ENCODE results near the gene DNLZ.

The DNLZ gene

DNA sequence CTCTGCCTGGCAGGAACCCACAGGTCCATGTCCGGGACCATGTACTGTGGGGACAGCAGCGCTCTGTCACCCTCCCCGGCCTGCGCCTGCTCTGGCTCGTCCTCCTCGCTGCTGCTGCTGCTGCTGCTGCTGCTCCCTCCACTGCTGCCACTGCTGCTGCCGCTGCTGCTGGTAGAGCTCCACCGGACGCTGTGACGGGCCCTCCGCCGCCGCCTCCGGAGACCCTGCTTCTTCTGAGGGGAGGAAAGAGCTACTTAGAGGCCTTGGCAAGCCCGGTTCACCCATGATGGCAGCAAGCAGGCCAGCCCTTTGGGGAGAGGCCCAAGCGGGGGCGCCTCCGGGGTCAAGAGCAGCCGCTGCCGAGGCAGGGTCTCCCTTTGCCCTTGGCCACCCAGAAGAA lies 19.9 kb upstream of the DNLZ start:
- H3K4me1 ChIP-seq (ENCODE audit: insufficient read depth, low read length), result no peaks in the 10 kb centered on the region
- H3K27me3 ChIP-seq (ENCODE audit: insufficient read depth, low read length), result no peaks in the 10 kb centered on the region
- no peaks in the 10 kb centered on the region for H3K9me3 ChIP-seq (ENCODE audit: insufficient read depth, low read depth, low read length)
- WGBS, result 97% methylated on average over 20 of the region's 20 CpGs
- no peak overlapping the region for H3K4me3 ChIP-seq (ENCODE audit: low read length)
- peaks cover 83% of the 10 kb centered on the region for H3K36me3 ChIP-seq (ENCODE audit: insufficient read depth, low read length)
- no peak overlapping the region for H3K27ac ChIP-seq (ENCODE audit: low read depth, low read length)
- H3K9ac ChIP-seq (ENCODE audit: low read depth, low read length), result no peak overlapping the region; the same call in 1 of the 2 replicates

DNA sequence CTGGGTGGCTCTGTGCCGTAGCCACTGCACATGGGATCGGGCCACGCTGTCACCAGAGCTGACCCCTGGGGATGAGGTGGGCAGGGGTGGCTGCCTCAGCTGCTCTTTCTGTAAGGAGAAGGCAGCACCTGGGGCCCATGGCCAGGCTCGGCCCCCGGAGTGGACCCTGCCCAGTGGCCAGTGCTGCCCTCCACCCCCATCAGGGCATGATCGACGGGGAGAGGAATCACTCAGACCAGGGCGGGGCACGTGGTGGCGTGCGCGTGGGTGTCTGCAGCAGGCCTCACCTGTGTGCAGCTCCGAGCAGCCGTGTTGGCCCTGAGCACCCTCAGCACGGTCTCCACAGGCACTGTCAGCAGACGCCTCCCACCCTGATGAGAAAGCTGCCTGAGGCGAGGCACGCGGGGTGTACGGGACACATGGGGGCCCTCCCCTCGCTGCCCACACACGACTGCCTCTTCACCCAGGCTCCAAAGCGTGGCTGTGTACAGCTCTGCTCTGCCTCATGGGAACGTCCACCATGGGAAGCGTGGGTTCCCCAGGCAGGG lies 18.5 kb upstream of the DNLZ start:
- 91% methylated on average over 25 of the region's 25 CpGs for WGBS
- Histone ChIP-seq H3K27ac (ENCODE audit: low read depth, low read length) (no peak overlapping the region), H3K36me3 (ENCODE audit: insufficient read depth, low read length) (peaks cover 69% of the 10 kb centered on the region)

DNA sequence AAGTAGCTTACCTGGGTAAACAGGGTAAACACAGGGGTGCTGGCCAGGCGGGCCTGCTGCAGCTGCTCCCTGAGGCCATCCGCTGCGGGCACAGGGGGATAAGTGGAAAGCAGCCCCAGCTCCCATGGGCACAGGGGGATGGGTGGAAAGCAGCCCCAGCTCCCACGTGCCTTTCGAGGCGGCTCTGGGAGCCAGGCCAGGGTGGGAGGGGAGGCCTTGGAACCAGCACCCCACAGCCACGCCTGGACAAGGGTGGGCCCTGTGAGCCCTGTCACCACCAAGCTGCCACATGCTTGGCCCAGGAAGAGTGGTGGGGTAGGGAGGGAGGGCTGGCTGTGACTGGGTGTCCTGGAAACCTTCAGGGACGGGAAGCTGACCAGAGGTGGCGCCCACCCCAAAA lies 17.8 kb upstream of the DNLZ start:
- Histone ChIP-seq H3K4me3 (ENCODE audit: low read length) (no peak overlapping the region), H3K27ac (ENCODE audit: low read depth, low read length) (no peak overlapping the region), H3K4me1 (ENCODE audit: insufficient read depth, low read length) (no peaks in the 10 kb centered on the region), H3K9ac (ENCODE audit: low read depth, low read length) (no peak overlapping the region), H3K9me3 (ENCODE audit: insufficient read depth, low read depth, low read length) (no peaks in the 10 kb centered on the region), H3K27me3 (ENCODE audit: insufficient read depth, low read length) (no peaks in the 10 kb centered on the region), H3K36me3 (ENCODE audit: insufficient read depth, low read length) (peaks cover 72% of the 10 kb centered on the region)
- 95% methylated on average over 9 of the region's 9 CpGs for WGBS

More for the DNA sequence above, 18.5 kb upstream of the DNLZ start:
- Histone ChIP-seq H3K27me3 (ENCODE audit: insufficient read depth, low read length) (no peaks in the 10 kb centered on the region), H3K9ac (ENCODE audit: low read depth, low read length) (no peak overlapping the region), H3K4me1 (ENCODE audit: insufficient read depth, low read length) (no peaks in the 10 kb centered on the region), H3K9me3 (ENCODE audit: insufficient read depth, low read depth, low read length) (no peaks in the 10 kb centered on the region), H3K4me3 (ENCODE audit: low read length) (no peak overlapping the region)

DNA sequence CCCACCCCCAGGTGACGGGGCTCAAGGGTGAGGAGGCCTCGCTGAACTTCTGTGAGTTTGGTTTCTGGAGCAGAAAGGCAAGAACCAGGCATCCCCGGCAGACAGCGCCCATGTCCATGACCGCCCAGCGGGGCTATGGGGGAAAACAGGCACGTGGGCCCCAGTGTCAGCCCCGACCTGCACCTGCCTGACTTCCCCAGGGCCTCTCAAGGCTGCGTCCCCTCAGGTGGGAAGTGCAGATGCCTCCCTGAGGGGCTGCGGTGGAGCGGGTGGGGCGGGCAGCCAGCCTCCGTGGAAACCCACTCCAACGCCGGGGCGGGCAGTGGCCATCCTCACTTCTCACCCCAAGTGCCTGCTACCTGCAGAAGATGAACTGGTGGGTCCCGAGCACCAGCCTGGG lies 16.8 kb upstream of the DNLZ start:
- Histone ChIP-seq H3K9me3 (ENCODE audit: insufficient read depth, low read depth, low read length) (no peaks in the 10 kb centered on the region), H3K27ac (ENCODE audit: low read depth, low read length) (no peak overlapping the region), H3K4me3 (ENCODE audit: low read length) (no peak overlapping the region), H3K9ac (ENCODE audit: low read depth, low read length) (no peak overlapping the region), H3K27me3 (ENCODE audit: insufficient read depth, low read length) (no peaks in the 10 kb centered on the region), H3K4me1 (ENCODE audit: insufficient read depth, low read length) (no peaks in the 10 kb centered on the region), H3K36me3 (ENCODE audit: insufficient read depth, low read length) (peaks cover 74% of the 10 kb centered on the region)
- WGBS, result 95% methylated on average over 17 of the region's 17 CpGs

DNA sequence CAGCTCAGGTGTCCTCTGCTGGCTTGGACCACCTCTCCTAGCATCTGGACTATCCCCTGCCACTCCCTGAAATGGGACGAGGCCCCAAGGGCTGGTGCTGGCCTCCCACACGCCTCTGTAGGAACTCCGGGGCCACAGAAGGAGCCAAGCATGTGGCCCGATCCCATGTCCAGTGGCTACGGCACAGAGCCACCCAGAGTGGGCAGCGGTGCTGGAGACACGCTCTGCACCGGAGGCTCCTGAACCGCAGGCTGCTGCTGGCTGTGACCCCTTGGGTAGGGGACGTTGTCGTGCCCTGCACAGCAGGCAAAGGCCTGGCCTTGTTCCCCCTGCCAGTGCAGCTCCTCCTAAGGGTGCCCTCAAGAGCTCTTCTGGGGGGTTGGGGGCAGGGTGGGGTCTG lies 16.3 kb upstream of the DNLZ start:
- H3K9ac ChIP-seq (ENCODE audit: low read depth, low read length), result no peak overlapping the region

DNA sequence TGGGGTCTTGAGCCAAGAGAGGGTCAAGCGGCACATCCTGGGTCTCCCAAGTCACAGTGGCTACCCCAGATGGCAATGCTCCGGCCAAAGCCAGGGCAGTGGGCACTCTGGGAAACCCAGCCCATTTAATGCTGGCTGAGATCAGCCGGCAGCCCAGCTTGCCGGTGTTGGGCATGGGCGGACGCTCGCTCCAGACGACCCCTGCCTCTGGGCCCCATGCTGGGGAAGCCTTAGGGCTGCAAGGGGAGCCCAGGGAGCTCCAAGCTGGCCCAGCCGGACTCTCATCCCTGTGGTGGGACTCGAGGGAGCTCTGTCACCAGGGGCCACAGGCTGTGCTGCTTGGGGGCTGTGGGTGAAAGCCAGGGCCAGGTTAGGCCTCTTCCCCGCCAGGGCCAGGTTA lies 15.9 kb upstream of the DNLZ start:
- no peak overlapping the region for H3K4me3 ChIP-seq (ENCODE audit: low read length)
- peaks cover 73% of the 10 kb centered on the region for H3K36me3 ChIP-seq (ENCODE audit: insufficient read depth, low read length)
- no peak overlapping the region for H3K27ac ChIP-seq (ENCODE audit: low read depth, low read length)

More for the DNA sequence above, 16.3 kb upstream of the DNLZ start:
- peaks cover 74% of the 10 kb centered on the region for H3K36me3 ChIP-seq (ENCODE audit: insufficient read depth, low read length)
- H3K4me3 ChIP-seq (ENCODE audit: low read length), result no peak overlapping the region
- 90% methylated on average over 11 of the region's 11 CpGs for WGBS
- H3K4me1 ChIP-seq (ENCODE audit: insufficient read depth, low read length), result no peaks in the 10 kb centered on the region
- no peaks in the 10 kb centered on the region for H3K9me3 ChIP-seq (ENCODE audit: insufficient read depth, low read depth, low read length)
- no peak overlapping the region for H3K27ac ChIP-seq (ENCODE audit: low read depth, low read length)
- no peaks in the 10 kb centered on the region for H3K27me3 ChIP-seq (ENCODE audit: insufficient read depth, low read length)

DNA sequence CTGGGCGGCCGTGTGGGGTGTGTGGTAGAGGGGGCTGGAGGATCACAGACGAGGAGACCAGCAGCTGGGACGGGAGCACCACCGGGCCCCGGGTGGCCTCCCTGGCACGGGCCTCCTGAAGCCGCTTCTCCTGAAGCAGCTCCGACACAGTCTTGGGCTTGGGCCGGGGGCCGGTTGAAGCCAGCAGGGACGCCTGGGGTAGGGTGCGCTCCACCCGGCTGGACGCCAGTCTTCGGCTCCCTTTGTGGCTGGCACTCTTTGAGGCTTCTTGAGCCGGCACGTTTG lies 15.4 kb upstream of the DNLZ start:
- no peak overlapping the region for H3K9ac ChIP-seq (ENCODE audit: low read depth, low read length)
- peaks cover 69% of the 10 kb centered on the region for H3K36me3 ChIP-seq (ENCODE audit: insufficient read depth, low read length)
- 96% methylated on average over 18 of the region's 18 CpGs for WGBS
- no peak overlapping the region for H3K4me3 ChIP-seq (ENCODE audit: low read length)
- H3K27ac ChIP-seq (ENCODE audit: low read depth, low read length), result no peak overlapping the region
- H3K27me3 ChIP-seq (ENCODE audit: insufficient read depth, low read length), result no peaks in the 10 kb centered on the region
- no peaks in the 10 kb centered on the region for H3K9me3 ChIP-seq (ENCODE audit: insufficient read depth, low read depth, low read length)
- no peaks in the 10 kb centered on the region for H3K4me1 ChIP-seq (ENCODE audit: insufficient read depth, low read length)

More for the DNA sequence above, 15.9 kb upstream of the DNLZ start:
- H3K9ac ChIP-seq (ENCODE audit: low read depth, low read length), result no peak overlapping the region
- WGBS, result 96% methylated on average over 11 of the region's 11 CpGs
- H3K4me1 ChIP-seq (ENCODE audit: insufficient read depth, low read length), result no peaks in the 10 kb centered on the region
- no peaks in the 10 kb centered on the region for H3K9me3 ChIP-seq (ENCODE audit: insufficient read depth, low read depth, low read length)
- no peaks in the 10 kb centered on the region for H3K27me3 ChIP-seq (ENCODE audit: insufficient read depth, low read length)

DNA sequence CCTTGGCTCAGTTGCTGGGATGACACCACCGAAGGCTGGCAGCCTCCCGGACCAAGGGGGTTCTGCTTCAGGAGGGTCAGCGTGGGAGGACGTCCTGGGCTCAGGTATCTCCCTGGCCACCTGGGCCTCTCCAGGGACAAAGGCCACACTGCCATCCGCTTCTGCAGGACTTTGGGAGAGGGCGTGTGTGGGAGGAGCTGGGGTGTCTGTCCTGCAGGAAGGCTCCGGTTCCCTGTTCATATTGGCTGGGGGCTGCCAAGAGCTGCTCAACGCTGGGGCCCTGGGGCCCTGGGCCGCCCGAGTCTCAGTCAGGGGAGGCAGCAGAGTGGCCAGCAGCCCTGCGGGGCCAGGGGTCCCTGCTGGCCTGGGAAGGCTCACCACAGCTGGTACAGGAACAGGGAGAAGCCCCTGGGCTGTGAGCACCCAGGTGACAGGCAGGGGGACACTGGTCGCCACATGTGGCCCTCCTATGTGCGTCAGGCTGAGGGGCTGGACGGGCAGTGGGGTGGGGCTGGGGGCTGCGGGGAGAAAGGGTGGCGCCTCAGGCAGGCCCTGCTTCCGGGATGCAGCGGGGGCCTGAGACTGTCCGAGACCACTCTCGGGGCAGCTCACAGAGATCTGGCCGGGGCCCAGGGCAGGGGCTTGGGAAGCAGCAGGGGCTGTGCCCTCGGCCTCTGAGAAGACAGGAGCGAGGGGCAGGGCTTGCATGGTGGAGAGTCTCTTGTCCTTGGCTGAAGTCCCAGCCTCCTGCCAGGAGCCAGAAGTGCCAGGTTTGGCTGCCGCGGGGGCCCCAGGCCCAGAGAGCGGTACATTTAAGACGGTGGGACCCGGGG lies 14.8 kb upstream of the DNLZ start:
- Histone ChIP-seq H3K27ac (ENCODE audit: low read depth, low read length) (no peak overlapping the region), H3K36me3 (ENCODE audit: insufficient read depth, low read length) (peaks cover 64% of the 10 kb centered on the region), H3K9ac (ENCODE audit: low read depth, low read length) (no peak overlapping the region), H3K27me3 (ENCODE audit: insufficient read depth, low read length) (no peaks in the 10 kb centered on the region), H3K4me1 (ENCODE audit: insufficient read depth, low read length) (no peaks in the 10 kb centered on the region), H3K9me3 (ENCODE audit: insufficient read depth, low read depth, low read length) (no peaks in the 10 kb centered on the region), H3K4me3 (ENCODE audit: low read length) (no peak overlapping the region)
- WGBS, result 91% methylated on average over 28 of the region's 28 CpGs

DNA sequence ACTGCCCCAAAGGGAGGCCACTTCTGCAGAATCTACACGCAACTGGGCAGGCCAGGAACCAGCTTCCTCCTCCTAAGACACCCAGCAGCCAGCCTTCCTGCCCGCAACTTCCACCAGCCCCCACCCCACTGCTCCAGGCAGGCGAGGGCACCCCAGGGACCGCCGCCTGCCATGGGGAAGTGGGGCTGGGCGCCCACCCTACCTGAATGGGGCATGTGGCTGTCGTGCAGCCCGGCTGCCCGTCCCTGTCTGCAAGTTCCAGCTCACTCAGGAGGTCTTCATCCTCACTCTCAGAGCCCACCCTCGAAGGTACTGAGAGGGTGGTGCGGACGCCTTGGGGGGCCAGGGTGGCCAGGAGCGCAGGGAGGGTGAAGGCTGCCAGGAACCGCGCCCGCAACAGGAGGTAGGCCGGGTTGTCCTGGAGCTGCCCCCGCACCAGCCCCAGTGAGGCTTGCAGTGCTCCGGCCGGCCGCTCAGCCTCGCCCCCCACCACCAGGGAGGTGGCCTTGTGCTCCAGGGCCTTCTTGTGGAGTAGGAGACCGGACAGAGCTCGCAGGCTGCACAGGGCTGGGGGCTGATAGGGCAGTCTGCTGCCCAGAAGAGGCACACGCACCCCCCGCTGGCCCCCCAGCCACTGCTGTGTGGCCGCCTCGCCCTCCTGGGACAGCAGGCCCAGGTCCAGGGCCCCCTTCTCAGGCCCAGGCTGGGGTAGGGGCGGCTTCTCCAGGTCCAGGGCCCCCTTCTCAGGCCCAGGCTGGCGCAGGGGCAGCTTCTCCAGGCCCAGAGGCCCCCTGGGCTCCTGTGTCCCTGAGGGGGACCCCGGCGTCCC lies 14.0 kb upstream of the DNLZ start:
- H3K36me3 ChIP-seq (ENCODE audit: insufficient read depth, low read length), result peaks cover 56% of the 10 kb centered on the region
- 95% methylated on average over 32 of the region's 32 CpGs for WGBS
- H3K9ac ChIP-seq (ENCODE audit: low read depth, low read length), result no peak overlapping the region
- no peaks in the 10 kb centered on the region for H3K9me3 ChIP-seq (ENCODE audit: insufficient read depth, low read depth, low read length)
- no peak overlapping the region for H3K4me3 ChIP-seq (ENCODE audit: low read length)
- no peaks in the 10 kb centered on the region for H3K27me3 ChIP-seq (ENCODE audit: insufficient read depth, low read length)
- H3K27ac ChIP-seq (ENCODE audit: low read depth, low read length), result no peak overlapping the region
- H3K4me1 ChIP-seq (ENCODE audit: insufficient read depth, low read length), result no peaks in the 10 kb centered on the region

DNA sequence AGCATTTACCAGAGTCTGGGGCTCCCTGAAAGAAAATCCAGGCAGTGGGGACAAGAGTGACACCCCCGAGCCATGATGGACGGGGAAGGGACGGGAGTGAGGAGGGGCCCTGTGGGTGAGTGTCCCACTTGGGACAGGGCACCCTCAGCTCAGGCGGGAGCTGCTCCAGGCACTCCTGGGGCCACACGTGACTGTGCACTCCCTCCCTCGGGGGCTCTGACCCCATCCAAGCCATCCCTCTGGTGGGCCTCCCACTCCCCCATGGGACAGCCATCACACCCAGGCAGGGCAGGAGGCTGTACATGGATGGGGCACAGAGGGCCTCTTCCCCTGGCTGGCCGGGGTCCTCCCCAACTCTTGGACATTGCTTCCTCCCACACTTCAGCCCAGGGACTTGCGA lies 12.9 kb upstream of the DNLZ start:
- 92% methylated on average over 8 of the region's 8 CpGs for WGBS
- Histone ChIP-seq H3K27ac (ENCODE audit: low read depth, low read length) (no peak overlapping the region), H3K9ac (ENCODE audit: low read depth, low read length) (no peak overlapping the region), H3K9me3 (ENCODE audit: insufficient read depth, low read depth, low read length) (no peaks in the 10 kb centered on the region), H3K36me3 (ENCODE audit: insufficient read depth, low read length) (peaks cover 45% of the 10 kb centered on the region), H3K4me1 (ENCODE audit: insufficient read depth, low read length) (no peaks in the 10 kb centered on the region), H3K27me3 (ENCODE audit: insufficient read depth, low read length) (no peaks in the 10 kb centered on the region), H3K4me3 (ENCODE audit: low read length) (no peak overlapping the region)

DNA sequence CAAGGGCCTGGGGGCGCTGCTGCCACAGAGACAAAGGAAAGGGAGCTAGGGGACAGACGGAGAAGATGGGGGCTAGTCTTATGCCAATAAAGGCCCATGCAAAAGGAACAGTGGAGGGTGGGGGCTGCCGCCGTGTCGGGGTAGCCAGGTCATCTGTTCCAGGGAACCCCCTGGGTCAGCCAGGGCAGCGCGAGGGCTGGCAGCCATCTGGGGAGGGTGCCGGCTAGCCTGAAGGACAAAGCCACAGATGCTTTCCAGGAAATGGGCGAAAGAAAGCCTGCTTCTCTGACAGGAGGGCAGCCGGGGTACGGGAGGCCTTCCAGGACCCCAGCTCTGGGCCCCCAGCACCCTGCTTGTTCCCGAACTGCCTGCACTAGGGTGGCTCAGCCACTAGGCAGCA lies 11.6 kb upstream of the DNLZ start:
- Histone ChIP-seq H3K36me3 (ENCODE audit: insufficient read depth, low read length) (peaks cover 34% of the 10 kb centered on the region), H3K4me1 (ENCODE audit: insufficient read depth, low read length) (no peaks in the 10 kb centered on the region)

More for the DNA sequence above, 11.6 kb upstream of the DNLZ start:
- no peak overlapping the region for H3K27ac ChIP-seq (ENCODE audit: low read depth, low read length)
- no peak overlapping the region for H3K9ac ChIP-seq (ENCODE audit: low read depth, low read length)
- no peaks in the 10 kb centered on the region for H3K9me3 ChIP-seq (ENCODE audit: insufficient read depth, low read depth, low read length)
- WGBS, result 95% methylated on average over 12 of the region's 12 CpGs
- no peak overlapping the region for H3K4me3 ChIP-seq (ENCODE audit: low read length)
- H3K27me3 ChIP-seq (ENCODE audit: insufficient read depth, low read length), result no peaks in the 10 kb centered on the region

Data from HUES64 (cell line).